ENCODE results near the gene KLK15.

Gene KLK15

DNA sequence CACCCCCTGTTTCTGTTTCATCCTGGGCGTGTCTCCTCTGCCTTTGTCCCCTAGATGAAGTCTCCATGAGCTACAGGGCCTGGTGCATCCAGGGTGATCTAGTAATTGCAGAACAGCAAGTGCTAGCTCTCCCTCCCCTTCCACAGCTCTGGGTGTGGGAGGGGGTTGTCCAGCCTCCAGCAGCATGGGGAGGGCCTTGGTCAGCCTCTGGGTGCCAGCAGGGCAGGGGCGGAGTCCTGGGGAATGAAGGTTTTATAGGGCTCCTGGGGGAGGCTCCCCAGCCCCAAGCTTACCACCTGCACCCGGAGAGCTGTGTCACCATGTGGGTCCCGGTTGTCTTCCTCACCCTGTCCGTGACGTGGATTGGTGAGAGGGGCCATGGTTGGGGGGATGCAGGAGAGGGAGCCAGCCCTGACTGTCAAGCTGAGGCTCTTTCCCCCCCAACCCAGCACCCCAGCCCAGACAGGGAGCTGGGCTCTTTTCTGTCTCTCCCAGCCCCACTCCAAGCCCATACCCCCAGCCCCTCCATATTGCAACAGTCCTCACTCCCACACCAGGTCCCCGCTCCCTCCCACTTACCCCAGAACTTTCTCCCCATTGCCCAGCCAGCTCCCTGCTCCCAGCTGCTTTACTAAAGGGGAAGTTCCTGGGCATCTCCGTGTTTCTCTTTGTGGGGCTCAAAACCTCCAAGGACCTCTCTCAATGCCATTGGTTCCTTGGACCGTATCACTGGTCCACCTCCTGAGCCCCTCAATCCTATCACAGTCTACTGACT lies 21.4 kb upstream of the KLK15 start, which contains the start of gene KLK3:
KLK3 (plus strand) TSS at position 280 of the 775 bp plus-strand sequence; CDS start at position 321, 41 bp downstream.
- peaks cover 0 to 56% (median 0%) of the 10 kb centered on the region in 3 experiments for H3K27me3 ChIP-seq (ENCODE audit: control insufficient read depth in 3 of 3, insufficient read depth in 3 of 3, low read depth in 1 of 3, low read length in 3 of 3)
- H2BK15ac ChIP-seq (ENCODE audit: low read length): no peak within 1 kb of the TSS
- no peak for DNase-seq (ENCODE audit: low spot score)
- H2BK120ac ChIP-seq (ENCODE audit: low read depth, low read length): no peak within 1 kb of the TSS
- H3K9me3 ChIP-seq (replicated peaks in 1 of 2; ENCODE audit: control insufficient read depth in 2 of 2, insufficient read depth in 1 of 2, low read depth in 1 of 2, low read length in 2 of 2): no peaks in the 10 kb centered on the region
- no peak within 1 kb of the TSS for H3K27ac ChIP-seq (replicated peaks; ENCODE audit: low read length)
- no peak within 1 kb of the TSS for H2AK5ac ChIP-seq (ENCODE audit: low read depth, low read length)
- no peak within 1 kb of the TSS for H3K14ac ChIP-seq (ENCODE audit: low read length)
- no peak within 1 kb of the TSS for H3K18ac ChIP-seq (ENCODE audit: low read length)
- H3K36me3 ChIP-seq (replicated peaks in 1 of 2; ENCODE audit: control insufficient read depth in 2 of 2, insufficient read depth in 2 of 2, low read length in 2 of 2): no peaks in the 10 kb centered on the region
- H2AFZ ChIP-seq (ENCODE audit: low read length): no peak within 1 kb of the TSS
- no peak within 1 kb of the TSS for H3K4me2 ChIP-seq (ENCODE audit: insufficient read depth, low read length, poor library complexity, severe bottlenecking)
- no peak within 1 kb of the TSS for H3K4me3 ChIP-seq (ENCODE audit: low read length in 2 of 2)
- H2BK5ac ChIP-seq (ENCODE audit: low read length): peak within 1 kb of the TSS; percentile 60
- H3K9ac ChIP-seq (ENCODE audit: low read depth, low read length, poor library complexity): no peak within 1 kb of the TSS
- no peak within 1 kb of the TSS for H4K8ac ChIP-seq (ENCODE audit: low read depth, low read length)
- WGBS, 2 donors (ENCODE audit: extremely low coverage in 2 of 2, insufficient read length in 2 of 2, insufficient replicate concordance in 1 of 2): no CpG with 5 or more reads among the region's 9 CpGs
- H4K91ac ChIP-seq (ENCODE audit: low read depth, low read length, poor library complexity): no peak within 1 kb of the TSS
- H2BK12ac ChIP-seq (ENCODE audit: low read length): no peak within 1 kb of the TSS
- no peak within 1 kb of the TSS for H3K4ac ChIP-seq (ENCODE audit: low read length)
- H3K23ac ChIP-seq (ENCODE audit: low read depth, low read length, poor library complexity): no peak within 1 kb of the TSS
- no peaks in the 10 kb centered on the region for H3K4me1 ChIP-seq (ENCODE audit: control insufficient read depth in 2 of 2, insufficient read depth in 1 of 2, low read depth in 1 of 2, low read length in 2 of 2)
- H3K79me1 ChIP-seq (ENCODE audit: low read depth, low read length): no peaks in the 10 kb centered on the region

DNA sequence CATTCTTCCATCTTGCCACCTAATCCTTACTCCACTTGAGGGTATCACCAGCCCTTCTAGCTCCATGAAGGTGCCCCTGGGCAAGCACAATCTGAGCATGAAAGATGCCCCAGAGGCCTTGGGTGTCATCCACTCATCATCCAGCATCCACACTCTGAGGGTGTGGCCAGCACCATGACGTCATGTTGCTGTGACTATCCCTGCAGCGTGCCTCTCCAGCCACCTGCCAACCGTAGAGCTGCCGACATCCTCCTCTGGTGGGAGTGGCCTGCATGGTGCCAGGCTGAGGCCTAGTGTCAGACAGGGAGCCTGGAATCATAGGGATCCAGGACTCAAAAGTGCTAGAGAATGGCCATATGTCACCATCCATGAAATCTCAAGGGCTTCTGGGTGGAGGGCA lies 18.2 kb upstream of the KLK15 start:
- WGBS, 2 donors (ENCODE audit: extremely low coverage in 2 of 2, insufficient read length in 2 of 2, insufficient replicate concordance in 1 of 2): no CpG with 5 or more reads among the region's 4 CpGs
- H3K27ac ChIP-seq (replicated peaks; ENCODE audit: low read length): no peak overlapping the region
- H3K36me3 ChIP-seq (replicated peaks in 1 of 2; ENCODE audit: control insufficient read depth in 2 of 2, insufficient read depth in 2 of 2, low read length in 2 of 2): no peaks in the 10 kb centered on the region
- H2AK5ac ChIP-seq (ENCODE audit: low read depth, low read length): no peak overlapping the region
- H3K18ac ChIP-seq (ENCODE audit: low read length): no peak overlapping the region
- H4K91ac ChIP-seq (ENCODE audit: low read depth, low read length, poor library complexity): no peak overlapping the region
- no peak overlapping the region for H4K8ac ChIP-seq (ENCODE audit: low read depth, low read length)
- no peaks in the 10 kb centered on the region for H3K9me3 ChIP-seq (replicated peaks in 1 of 2; ENCODE audit: control insufficient read depth in 2 of 2, insufficient read depth in 1 of 2, low read depth in 1 of 2, low read length in 2 of 2)
- H3K4me3 ChIP-seq (ENCODE audit: low read length in 2 of 2): peak overlapping the region in 1 of 2 donors; percentile 30
- H3K4me2 ChIP-seq (ENCODE audit: insufficient read depth, low read length, poor library complexity, severe bottlenecking): no peak overlapping the region
- no peak overlapping the region for H3K23ac ChIP-seq (ENCODE audit: low read depth, low read length, poor library complexity)
- no peak overlapping the region for H3K9ac ChIP-seq (ENCODE audit: low read depth, low read length, poor library complexity)
- no peak for DNase-seq (ENCODE audit: low spot score)
- no peak overlapping the region for H3K4ac ChIP-seq (ENCODE audit: low read length)
- no peaks in the 10 kb centered on the region for H3K4me1 ChIP-seq (ENCODE audit: control insufficient read depth in 2 of 2, insufficient read depth in 1 of 2, low read depth in 1 of 2, low read length in 2 of 2)
- H3K14ac ChIP-seq (ENCODE audit: low read length): no peak overlapping the region
- H2BK12ac ChIP-seq (ENCODE audit: low read length): no peak overlapping the region
- H2AFZ ChIP-seq (ENCODE audit: low read length): no peak overlapping the region
- no peaks in the 10 kb centered on the region for H3K79me1 ChIP-seq (ENCODE audit: low read depth, low read length)
- H2BK5ac ChIP-seq (ENCODE audit: low read length): no peak overlapping the region
- H2BK15ac ChIP-seq (ENCODE audit: low read length): no peak overlapping the region
- H2BK120ac ChIP-seq (ENCODE audit: low read depth, low read length): no peak overlapping the region
- H3K27me3 ChIP-seq (ENCODE audit: control insufficient read depth in 3 of 3, insufficient read depth in 3 of 3, low read depth in 1 of 3, low read length in 3 of 3): peaks cover 0 to 30% (median 0%) of the 10 kb centered on the region in 3 experiments

DNA sequence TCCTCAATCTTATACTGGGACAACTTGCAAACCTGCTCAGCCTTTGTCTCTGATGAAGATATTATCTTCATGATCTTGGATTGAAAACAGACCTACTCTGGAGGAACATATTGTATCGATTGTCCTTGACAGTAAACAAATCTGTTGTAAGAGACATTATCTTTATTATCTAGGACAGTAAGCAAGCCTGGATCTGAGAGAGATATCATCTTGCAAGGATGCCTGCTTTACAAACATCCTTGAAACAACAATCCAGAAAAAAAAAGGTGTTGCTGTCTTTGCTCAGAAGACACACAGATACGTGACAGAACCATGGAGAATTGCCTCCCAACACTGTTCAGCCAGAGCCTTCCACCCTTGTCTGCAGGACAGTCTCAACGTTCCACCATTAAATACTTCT lies 17.4 kb upstream of the KLK15 start:
- Histone ChIP-seq H3K79me1 (ENCODE audit: low read depth, low read length) (no peaks in the 10 kb centered on the region), H3K9ac (ENCODE audit: low read depth, low read length, poor library complexity) (no peak overlapping the region), H3K4me2 (ENCODE audit: insufficient read depth, low read length, poor library complexity, severe bottlenecking) (no peak overlapping the region), H3K4ac (ENCODE audit: low read length) (no peak overlapping the region), H2BK5ac (ENCODE audit: low read length) (no peak overlapping the region), H3K18ac (ENCODE audit: low read length) (no peak overlapping the region), H3K23ac (ENCODE audit: low read depth, low read length, poor library complexity) (no peak overlapping the region), H2BK15ac (ENCODE audit: low read length) (no peak overlapping the region), H3K36me3 (replicated peaks in 1 of 2; ENCODE audit: control insufficient read depth in 2 of 2, insufficient read depth in 2 of 2, low read length in 2 of 2) (no peaks in the 10 kb centered on the region), H2BK12ac (ENCODE audit: low read length) (no peak overlapping the region), H3K9me3 (replicated peaks in 1 of 2; ENCODE audit: control insufficient read depth in 2 of 2, insufficient read depth in 1 of 2, low read depth in 1 of 2, low read length in 2 of 2) (no peaks in the 10 kb centered on the region), H2AK5ac (ENCODE audit: low read depth, low read length) (no peak overlapping the region), H3K4me1 (ENCODE audit: control insufficient read depth in 2 of 2, insufficient read depth in 1 of 2, low read depth in 1 of 2, low read length in 2 of 2) (no peaks in the 10 kb centered on the region), H2AFZ (ENCODE audit: low read length) (no peak overlapping the region), H3K4me3 (ENCODE audit: low read length in 2 of 2) (no peak overlapping the region), H3K27me3 (ENCODE audit: control insufficient read depth in 3 of 3, insufficient read depth in 3 of 3, low read depth in 1 of 3, low read length in 3 of 3) (peaks cover 0 to 22% (median 0%) of the 10 kb centered on the region in 3 experiments), H4K91ac (ENCODE audit: low read depth, low read length, poor library complexity) (no peak overlapping the region), H3K27ac (replicated peaks; ENCODE audit: low read length) (no peak overlapping the region), H3K14ac (ENCODE audit: low read length) (no peak overlapping the region), H4K8ac (ENCODE audit: low read depth, low read length) (no peak overlapping the region), H2BK120ac (ENCODE audit: low read depth, low read length) (no peak overlapping the region)
- no peak for DNase-seq (ENCODE audit: low spot score)
- no CpG with 5 or more reads among the region's 3 CpGs for WGBS, 2 donors (ENCODE audit: extremely low coverage in 2 of 2, insufficient read length in 2 of 2, insufficient replicate concordance in 1 of 2)

DNA sequence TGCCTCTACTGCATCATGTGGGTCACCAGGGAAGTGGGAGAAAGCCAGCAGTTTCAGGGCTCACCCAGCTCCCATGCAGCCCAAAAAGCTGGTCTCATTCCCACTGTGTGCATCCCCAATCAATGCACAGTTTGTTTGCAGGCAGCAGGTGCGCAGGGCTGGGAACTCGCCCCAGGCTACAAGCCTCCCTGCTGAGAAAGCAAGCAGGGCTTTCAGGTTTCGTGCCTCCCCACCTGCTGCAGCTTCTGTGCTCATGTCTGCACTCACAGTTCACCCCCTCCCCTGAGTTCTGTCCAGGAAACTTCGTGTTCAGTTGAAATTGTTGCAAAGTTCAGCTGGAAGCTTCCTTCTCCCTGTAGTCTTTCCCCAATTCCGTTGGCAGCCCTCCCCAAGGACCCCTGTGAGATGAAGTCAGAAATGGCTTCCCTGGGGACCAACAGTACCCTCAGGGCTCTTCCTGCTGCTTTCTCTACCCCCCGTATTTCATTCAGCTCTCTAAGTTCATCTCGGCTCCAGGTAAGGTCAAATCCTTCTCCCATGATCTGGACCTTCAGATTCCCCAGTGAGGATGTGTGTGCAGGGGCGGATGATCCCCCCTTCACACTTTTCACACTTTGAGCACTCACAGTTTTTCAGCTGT lies 11.0 kb upstream of the KLK15 start:
- H2BK120ac ChIP-seq (ENCODE audit: low read depth, low read length): no peak overlapping the region
- peaks cover 0 to 4% (median 0%) of the 10 kb centered on the region in 3 experiments for H3K27me3 ChIP-seq (ENCODE audit: control insufficient read depth in 3 of 3, insufficient read depth in 3 of 3, low read depth in 1 of 3, low read length in 3 of 3)

More for the DNA sequence above, 11.0 kb upstream of the KLK15 start:
- WGBS, 2 donors (ENCODE audit: extremely low coverage in 2 of 2, insufficient read length in 2 of 2, insufficient replicate concordance in 1 of 2): no CpG with 5 or more reads among the region's 8 CpGs
- no peak overlapping the region for H3K14ac ChIP-seq (ENCODE audit: low read length)
- no peak overlapping the region for H3K23ac ChIP-seq (ENCODE audit: low read depth, low read length, poor library complexity)
- no peaks in the 10 kb centered on the region for H3K4me1 ChIP-seq (ENCODE audit: control insufficient read depth in 2 of 2, insufficient read depth in 1 of 2, low read depth in 1 of 2, low read length in 2 of 2)
- H2AK5ac ChIP-seq (ENCODE audit: low read depth, low read length): no peak overlapping the region
- peaks cover 0 to 2% of the 10 kb centered on the region in 2 donors for H3K9me3 ChIP-seq (replicated peaks in 1 of 2; ENCODE audit: control insufficient read depth in 2 of 2, insufficient read depth in 1 of 2, low read depth in 1 of 2, low read length in 2 of 2)
- no peak overlapping the region for H2BK5ac ChIP-seq (ENCODE audit: low read length)
- H4K91ac ChIP-seq (ENCODE audit: low read depth, low read length, poor library complexity): no peak overlapping the region
- no peak overlapping the region for H3K4ac ChIP-seq (ENCODE audit: low read length)
- H3K4me3 ChIP-seq (ENCODE audit: low read length in 2 of 2): peak overlapping the region in 1 of 2 donors; percentile 11
- H3K18ac ChIP-seq (ENCODE audit: low read length): no peak overlapping the region
- no peaks in the 10 kb centered on the region for H3K36me3 ChIP-seq (replicated peaks in 1 of 2; ENCODE audit: control insufficient read depth in 2 of 2, insufficient read depth in 2 of 2, low read length in 2 of 2)
- no peak overlapping the region for H3K4me2 ChIP-seq (ENCODE audit: insufficient read depth, low read length, poor library complexity, severe bottlenecking)
- no peak overlapping the region for H3K27ac ChIP-seq (replicated peaks; ENCODE audit: low read length)
- H3K9ac ChIP-seq (ENCODE audit: low read depth, low read length, poor library complexity): no peak overlapping the region
- H2BK15ac ChIP-seq (ENCODE audit: low read length): no peak overlapping the region
- no peak for DNase-seq (ENCODE audit: low spot score)
- H2BK12ac ChIP-seq (ENCODE audit: low read length): no peak overlapping the region
- no peaks in the 10 kb centered on the region for H3K79me1 ChIP-seq (ENCODE audit: low read depth, low read length)
- H4K8ac ChIP-seq (ENCODE audit: low read depth, low read length): no peak overlapping the region
- no peak overlapping the region for H2AFZ ChIP-seq (ENCODE audit: low read length)
